Colonic mucosa (tissue), 4 donors: ENCODE data around the gene CCDC178. TPM values are rescaled to one million over a fixed set of nuclear protein-coding genes. Genes with fewer than 3 reads are reported as not detected.

Experiments
- DNase-seq: peaks from one replicate; pipeline ENCODE4 v3.0.0-alpha.2; 2020
- H3K27ac ChIP-seq: fragments of 200-600 bp; one replicate; pipeline ENCODE4 v1.8.0; 2021
- H3K27me3 ChIP-seq: fragments of 200-600 bp; one replicate; pipeline ENCODE4 v1.8.0; 2021
- H3K36me3 ChIP-seq: fragments of 200-600 bp; one replicate; pipeline ENCODE4 v1.8.0; 2021
- H3K4me1 ChIP-seq: fragments of 200-600 bp; one replicate; pipeline ENCODE4 v1.8.0; 2021; ENCODE audit warnings: mild to moderate bottlenecking
- H3K4me3 ChIP-seq: fragments of 200-600 bp; one replicate; pipeline ENCODE4 v1.8.0; 2021
- H3K9ac ChIP-seq, 2 donors: one replicate each; pipeline ENCODE4 v1.7.0; 2013; ENCODE audit warnings: control low read depth in 2 of 2, low read depth in 2 of 2, low read length in 2 of 2
- H3K9me3 ChIP-seq: fragments of 200-600 bp; one replicate; pipeline ENCODE4 v1.8.0; 2021
- intact Hi-C: fragments of 100-400 bp; cut with DNase I; formaldehyde crosslinking; loops from one replicate; pipeline ENCODE4 v1.14.1; 2022
- total RNA-seq, 2 donors: library from RNA; stranded (reverse); fragmentation: NEBNext Ultra II Directional in 1 of 2; extraction: Animal tissue kit (Norgen Biotek cat#: 25700) in 1 of 2; gene quantifications; one replicate each; pipeline ENCODE4 v1.2.1, GENCODE V29; 2021
- TF ChIP-seq, protein P1 (sequence below): fragments of 200-600 bp; IDR thresholded peaks from one replicate; pipeline ENCODE4 v1.8.0; 2022; ENCODE audit warnings: antibody characterized with exemption, mild to moderate bottlenecking
- donor health status: healthy.
- donor health status: DM: no; HTN: no; CAD: no.
- donor health status: DM: no; HTN: no; CAD: no.

Gene CCDC178
- total RNA-seq, 2 donors from 2014 or later: not detected

DNA sequence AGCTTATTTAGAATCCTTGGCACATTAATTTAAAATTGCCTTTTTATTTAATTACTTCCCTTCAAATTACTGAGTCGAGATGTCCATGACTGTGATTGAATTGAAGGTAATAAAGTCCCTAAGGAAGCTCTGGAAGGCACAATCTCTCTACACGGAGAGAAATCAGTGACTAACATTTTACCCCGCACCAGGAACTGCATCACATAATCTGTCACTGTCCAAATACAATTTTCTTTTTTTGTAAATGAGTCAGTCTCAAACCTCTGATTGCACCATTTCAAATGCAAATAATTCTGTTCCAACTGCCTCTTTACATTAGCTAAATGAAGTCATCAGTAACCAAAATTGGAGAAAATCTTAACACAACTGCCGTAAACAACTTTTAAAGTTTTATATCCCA, 311.9 kb downstream of the CCDC178 start:
- Histone ChIP-seq H3K4me1 (no peaks in the 10 kb centered on the region), H3K9ac (no peak overlapping the region), H3K4me3 (no peak overlapping the region), H3K9me3 (no peaks in the 10 kb centered on the region), H3K27ac (no peak overlapping the region), H3K36me3 (no peaks in the 10 kb centered on the region), H3K27me3 (no peaks in the 10 kb centered on the region)
- no peak for DNase-seq
- intact Hi-C loops: no loop called here
- TF ChIP-seq, protein P1, sequence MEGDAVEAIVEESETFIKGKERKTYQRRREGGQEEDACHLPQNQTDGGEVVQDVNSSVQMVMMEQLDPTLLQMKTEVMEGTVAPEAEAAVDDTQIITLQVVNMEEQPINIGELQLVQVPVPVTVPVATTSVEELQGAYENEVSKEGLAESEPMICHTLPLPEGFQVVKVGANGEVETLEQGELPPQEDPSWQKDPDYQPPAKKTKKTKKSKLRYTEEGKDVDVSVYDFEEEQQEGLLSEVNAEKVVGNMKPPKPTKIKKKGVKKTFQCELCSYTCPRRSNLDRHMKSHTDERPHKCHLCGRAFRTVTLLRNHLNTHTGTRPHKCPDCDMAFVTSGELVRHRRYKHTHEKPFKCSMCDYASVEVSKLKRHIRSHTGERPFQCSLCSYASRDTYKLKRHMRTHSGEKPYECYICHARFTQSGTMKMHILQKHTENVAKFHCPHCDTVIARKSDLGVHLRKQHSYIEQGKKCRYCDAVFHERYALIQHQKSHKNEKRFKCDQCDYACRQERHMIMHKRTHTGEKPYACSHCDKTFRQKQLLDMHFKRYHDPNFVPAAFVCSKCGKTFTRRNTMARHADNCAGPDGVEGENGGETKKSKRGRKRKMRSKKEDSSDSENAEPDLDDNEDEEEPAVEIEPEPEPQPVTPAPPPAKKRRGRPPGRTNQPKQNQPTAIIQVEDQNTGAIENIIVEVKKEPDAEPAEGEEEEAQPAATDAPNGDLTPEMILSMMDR: no peak

DNA sequence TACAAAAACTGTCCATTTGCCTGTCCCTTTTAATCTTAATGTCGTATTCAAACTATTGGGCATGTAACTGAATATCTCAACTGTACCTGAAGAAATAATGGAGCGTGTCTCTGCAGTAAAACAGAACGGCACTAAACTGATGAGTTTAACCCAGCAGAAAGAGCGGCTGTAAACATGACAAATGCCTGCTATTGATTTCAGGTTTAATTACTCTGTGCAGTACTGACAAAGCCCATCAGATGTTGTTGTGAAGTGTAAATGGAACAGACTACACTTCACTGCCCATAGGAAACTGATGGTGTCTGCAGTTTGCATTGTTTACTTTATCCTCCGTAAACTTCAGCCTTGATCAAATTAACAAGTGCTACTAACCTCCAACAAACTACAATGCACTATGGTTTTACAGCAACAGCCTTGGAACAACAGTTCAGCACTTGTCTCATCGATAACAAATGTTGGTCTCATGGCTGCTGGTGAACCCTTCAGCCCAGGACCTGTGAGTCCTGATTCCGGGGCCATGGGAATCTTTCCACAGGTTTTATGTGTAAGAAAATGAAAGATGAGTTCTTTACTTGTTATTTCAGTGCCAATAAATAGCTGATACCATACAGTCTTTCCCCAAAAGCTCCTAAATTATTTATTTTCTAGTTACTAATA, 316.5 kb downstream of the CCDC178 start:
- intact Hi-C loops: no loop called here
- H3K36me3 ChIP-seq: no peaks in the 10 kb centered on the region
- no peak overlapping the region for H3K4me3 ChIP-seq
- no peak overlapping the region for H3K9ac ChIP-seq
- no peak for DNase-seq
- H3K4me1 ChIP-seq: no peaks in the 10 kb centered on the region
- no peak overlapping the region for H3K27ac ChIP-seq
- TF ChIP-seq, protein P1: no peak
- no peaks in the 10 kb centered on the region for H3K27me3 ChIP-seq
- H3K9me3 ChIP-seq: no peaks in the 10 kb centered on the region

DNA sequence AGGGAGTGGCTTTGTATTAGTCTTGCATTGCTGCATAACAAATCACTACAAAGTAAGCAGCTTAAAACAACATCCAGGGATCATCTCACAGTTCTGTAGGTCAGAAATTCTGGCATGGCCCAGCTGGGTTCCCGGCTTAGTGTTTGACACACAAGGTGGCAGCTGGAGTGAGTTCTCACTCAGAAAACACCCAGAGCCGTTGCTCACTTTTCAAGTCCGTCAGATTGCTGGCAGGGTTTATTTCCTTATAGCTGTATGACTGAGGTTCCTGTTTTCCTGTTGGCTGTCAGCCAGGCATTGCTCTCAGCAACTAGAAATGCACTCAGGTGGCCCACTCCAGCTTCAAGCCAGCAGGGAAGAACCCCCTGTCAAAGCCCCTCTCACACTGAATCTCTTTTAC, 324.1 kb downstream of the CCDC178 start:
- Histone ChIP-seq H3K4me1 (no peaks in the 10 kb centered on the region), H3K4me3 (no peak overlapping the region), H3K36me3 (no peaks in the 10 kb centered on the region), H3K27me3 (no peaks in the 10 kb centered on the region), H3K9ac (no peak overlapping the region), H3K27ac (peak overlapping the region; percentile 73), H3K9me3 (no peaks in the 10 kb centered on the region)
- DNase-seq: peak; percentile 86
- TF ChIP-seq, protein P1: no peak
- intact Hi-C loops: no loop called here

DNA sequence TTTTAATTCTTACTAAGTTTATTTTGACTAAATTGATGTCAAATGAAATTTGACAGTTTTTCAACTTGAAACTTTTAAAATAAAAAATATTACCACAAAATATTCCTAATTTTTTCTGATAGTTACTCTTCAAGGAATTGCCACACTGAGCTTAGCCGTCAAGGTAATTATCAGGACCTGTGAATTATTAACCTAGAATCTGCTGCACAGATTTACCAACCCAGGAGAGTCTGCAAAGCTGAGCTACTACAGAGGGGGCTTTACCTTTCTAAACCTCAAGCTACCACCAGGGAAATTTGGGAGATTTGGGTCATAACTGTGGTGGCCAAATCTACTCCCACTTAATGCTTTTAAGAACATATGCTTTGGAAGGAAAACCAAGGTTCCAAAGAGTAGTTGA, 324.6 kb downstream of the CCDC178 start:
- H3K4me1 ChIP-seq: no peaks in the 10 kb centered on the region
- no peak overlapping the region for H3K9ac ChIP-seq
- H3K36me3 ChIP-seq: no peaks in the 10 kb centered on the region
- TF ChIP-seq, protein P1: no peak
- intact Hi-C loops: no loop called here
- no peaks in the 10 kb centered on the region for H3K9me3 ChIP-seq
- H3K27ac ChIP-seq: peak overlapping the region; percentile 73
- H3K27me3 ChIP-seq: no peaks in the 10 kb centered on the region
- no peak for DNase-seq
- H3K4me3 ChIP-seq: no peak overlapping the region

DNA sequence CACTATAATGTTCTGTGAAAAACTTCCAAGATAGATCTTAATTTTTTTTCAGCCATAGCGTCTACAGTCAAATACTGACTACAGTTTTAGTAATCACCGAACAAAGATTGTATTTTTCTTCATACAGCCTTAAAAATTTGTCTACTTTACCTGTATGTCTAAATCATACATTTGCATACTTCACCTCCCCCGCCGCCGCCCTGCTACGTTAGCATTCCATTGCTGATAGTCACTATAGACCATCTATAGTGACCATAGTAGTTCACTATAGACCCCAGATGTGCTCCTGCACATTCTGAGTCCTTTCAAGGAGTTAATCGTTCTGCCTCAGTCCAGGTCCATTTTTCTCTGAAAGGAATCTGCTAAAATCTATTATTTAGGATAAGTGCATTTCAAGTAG, 325.0 kb downstream of the CCDC178 start:
- Histone ChIP-seq H3K27me3 (no peaks in the 10 kb centered on the region), H3K36me3 (no peaks in the 10 kb centered on the region), H3K27ac (peak overlapping the region; percentile 73), H3K4me3 (no peak overlapping the region), H3K9ac (no peak overlapping the region), H3K4me1 (no peaks in the 10 kb centered on the region), H3K9me3 (no peaks in the 10 kb centered on the region)
- TF ChIP-seq, protein P1: no peak
- DNase-seq: no peak
- intact Hi-C loops: no loop called here
